GM18508 (cell line): ENCODE measurements around the gene FXR2.
"Not testable (repeated sequence)": the region's sequence is repeated elsewhere in the genome, so short reads cannot be mapped to it uniquely, and the experiment has no call there.

Source experiments
- ATAC-seq: cut with Tn5 transposase; IDR thresholded peaks from one replicate; pipeline ENCODE4 v1.9.1; 2021; ENCODE audit warnings: moderate number of reproducible peaks; ENCODE audit not compliant: insufficient read depth, unreplicated experiment

Gene FXR2

DNA sequence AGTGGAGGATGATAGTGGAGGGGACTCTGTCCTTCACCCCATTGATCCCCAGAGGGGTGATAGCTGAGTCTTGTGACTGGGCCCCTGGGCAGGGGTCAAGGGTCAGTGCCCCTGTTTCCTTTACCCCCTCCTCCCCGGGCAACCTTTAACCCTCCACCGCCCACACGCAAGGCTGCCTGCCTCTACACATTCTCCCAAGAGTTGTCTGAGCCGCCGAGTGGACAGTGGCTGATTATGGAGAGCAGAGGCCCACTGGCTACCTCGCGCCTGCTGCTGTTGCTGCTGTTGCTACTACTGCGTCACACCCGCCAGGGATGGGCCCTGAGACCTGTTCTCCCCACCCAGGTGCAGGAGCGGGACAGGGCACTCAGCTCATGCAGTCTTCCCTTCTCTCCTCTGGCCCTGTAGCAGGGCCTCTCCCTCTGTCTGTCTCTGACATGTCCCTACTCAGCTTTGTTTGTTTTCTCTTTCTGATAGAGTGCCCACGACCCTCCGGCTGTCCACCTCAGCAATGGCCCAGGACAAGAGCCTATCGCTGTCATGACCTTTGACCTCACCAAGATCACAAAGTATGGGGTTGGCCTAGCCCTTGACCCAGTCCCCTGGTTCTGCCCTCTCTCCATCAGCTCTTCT, 15.4 kb upstream of the FXR2 start, which contains the start of gene SHBG:
SHBG (plus strand) TSS at position 197 of the 633 bp plus-strand sequence; CDS start at position 235, 38 bp downstream.
- no peak for ATAC-seq

DNA sequence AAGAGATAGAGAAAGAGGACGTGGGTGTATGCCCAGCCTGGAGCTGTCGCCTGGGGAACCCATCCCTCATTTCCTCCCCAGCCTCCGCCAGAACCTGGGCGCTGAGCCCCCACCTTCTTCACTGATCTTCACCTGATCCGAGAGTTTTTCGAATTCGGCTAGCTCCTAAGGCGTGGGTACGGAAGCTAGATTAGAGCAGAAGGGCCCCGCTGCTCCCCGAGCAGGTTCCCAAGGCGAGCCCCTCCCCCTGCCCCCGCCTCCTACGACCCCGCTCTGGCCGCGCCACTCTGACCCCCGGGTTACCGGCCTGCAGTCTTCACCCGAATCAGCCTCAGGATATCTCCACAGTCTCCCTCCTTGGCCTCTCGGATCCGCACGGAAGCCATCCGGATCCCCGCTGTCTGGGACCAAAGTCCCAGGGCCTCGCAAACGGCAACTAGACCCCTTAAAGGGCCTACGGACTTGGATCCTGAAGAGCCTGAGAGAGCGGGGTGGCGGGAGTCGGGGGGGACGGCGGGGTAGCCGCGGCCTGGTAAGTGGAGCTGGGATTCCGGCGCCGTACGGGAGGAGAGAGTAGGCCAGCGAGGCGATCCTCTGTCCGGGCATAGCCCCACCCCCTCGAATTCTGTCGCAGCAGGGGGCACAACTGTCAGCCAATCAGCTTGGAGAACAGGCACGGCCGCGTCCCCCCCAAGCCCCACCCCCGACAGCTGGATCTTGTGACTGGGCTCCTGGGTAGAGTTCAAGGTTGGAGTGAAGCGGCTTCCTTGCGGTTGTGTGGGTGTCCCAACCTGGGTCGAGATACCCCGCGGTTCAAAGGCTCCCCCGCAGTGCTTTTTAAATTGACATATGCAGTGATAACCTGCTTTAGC, 12.8 kb upstream of the FXR2 start, which contains the start of gene SAT2:
SAT2 (minus strand) TSS at position 572 of the 872 bp plus-strand sequence; CDS start at position 386, 186 bp downstream.
- ATAC-seq: no peak

DNA sequence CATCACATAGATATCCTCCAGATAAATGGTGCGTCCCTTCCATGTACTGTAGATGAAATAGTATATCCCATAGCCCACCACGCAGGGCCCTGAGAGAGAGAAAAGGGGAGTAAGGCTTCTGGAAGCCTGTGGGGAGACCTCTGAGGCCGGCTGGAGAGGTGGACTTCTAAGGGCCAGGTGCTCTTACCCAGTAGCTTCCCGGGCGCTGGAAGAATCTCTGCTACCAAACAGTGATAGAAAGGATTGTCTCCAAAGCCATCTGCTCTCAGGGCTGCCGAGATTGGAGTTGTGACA, 12.2 kb upstream of the FXR2 start:
- ATAC-seq: no peak

DNA sequence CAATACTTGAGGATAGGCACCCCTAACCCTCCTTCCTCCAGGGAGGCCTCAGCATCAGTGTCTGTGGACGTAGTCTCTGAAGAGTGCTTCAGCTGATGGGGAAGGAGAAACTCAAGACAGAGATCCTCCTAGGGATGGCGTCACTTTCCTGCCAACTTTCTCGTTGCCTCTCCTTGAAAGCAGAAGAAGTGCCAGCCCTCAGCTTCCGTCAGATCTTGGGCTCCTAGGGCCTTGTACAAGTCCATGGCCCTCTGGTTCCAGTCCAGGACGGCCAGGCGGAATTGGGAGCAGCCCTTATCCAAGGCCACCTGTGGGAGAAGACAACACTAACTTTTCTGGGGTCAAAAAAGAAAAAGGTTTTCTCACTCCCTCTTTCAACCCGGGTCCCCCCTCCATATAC, 11.6 kb upstream of the FXR2 start:
- no peak for ATAC-seq

DNA sequence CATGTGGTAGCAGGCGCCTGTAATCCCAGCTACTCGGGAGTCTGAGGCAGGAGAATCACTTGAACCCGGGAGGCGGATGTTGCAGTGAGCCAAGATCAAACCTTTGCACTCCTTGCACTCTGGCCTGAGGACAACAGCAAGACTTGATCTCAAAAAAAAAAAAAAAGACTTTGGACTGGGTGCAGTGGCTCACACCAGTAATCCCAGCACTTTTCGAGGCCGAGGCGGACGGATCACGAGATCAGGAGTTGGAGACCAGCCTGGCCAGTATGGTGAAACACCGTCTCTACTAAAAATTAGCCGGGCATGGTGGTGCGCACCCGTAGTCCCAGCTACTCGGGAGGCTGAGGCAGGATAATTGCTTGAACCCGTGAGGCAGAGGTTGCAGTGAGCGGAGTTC, 11.1 kb upstream of the FXR2 start:
- not testable (repeated sequence) for ATAC-seq

DNA sequence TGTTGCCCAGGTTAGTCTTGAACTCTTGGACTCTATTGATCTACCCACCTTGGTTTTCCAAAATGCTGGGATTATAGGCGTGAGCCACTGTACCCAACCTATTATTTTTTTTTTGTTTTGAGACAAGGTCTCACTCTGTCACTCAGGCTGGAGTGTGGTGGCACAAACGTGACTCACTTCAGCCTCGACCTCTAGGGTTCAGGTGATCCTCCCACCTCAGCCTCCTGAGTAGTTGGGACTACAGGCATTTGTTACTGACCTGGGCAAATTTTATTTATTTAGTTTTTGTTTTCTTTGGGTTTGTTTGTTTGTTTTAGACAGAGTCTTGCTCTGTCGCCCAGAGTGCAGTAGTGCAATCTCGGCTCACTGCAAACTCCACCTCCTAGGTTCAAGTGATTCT, 9.0 kb upstream of the FXR2 start:
- no peak for ATAC-seq

DNA sequence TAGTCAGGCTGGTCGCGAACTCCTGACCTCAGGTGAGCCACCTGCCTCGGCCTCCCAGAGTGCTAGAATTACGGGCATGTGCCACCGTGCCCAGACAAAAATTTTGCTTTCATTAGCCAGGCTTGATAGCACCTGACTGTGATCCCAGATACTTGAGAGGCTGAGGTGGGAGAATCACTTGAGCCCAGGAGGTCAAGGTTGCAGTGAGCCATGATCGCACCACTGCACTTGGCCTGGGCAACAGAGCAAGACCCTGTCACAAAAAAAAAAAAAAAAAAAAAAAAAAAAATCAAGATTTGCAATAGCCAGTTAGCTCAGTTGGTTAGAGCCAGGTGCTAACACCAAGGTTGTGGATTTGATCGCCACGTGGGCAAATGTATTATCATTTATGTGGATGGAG, 6.1 kb upstream of the FXR2 start:
- no peak for ATAC-seq

DNA sequence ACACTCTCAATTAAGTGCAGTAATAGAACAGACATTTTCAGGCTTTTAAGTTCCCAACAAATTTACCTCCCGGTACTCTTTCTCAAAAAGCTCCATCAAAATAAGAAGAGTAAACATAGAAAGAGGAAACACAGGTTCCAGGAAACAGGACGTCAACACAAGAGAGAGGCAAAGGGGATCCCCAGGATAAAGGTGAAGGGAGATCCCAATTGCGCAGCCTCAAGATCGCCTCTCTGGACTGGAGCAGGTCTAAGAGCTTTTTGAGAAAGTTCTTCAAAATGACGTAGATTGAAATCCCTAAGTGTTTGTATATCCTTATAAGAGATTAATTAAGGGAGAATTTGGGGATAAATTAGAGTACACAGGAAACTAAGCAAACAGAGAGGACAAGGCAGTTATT, 3.9 kb upstream of the FXR2 start:
- ATAC-seq: no peak

DNA sequence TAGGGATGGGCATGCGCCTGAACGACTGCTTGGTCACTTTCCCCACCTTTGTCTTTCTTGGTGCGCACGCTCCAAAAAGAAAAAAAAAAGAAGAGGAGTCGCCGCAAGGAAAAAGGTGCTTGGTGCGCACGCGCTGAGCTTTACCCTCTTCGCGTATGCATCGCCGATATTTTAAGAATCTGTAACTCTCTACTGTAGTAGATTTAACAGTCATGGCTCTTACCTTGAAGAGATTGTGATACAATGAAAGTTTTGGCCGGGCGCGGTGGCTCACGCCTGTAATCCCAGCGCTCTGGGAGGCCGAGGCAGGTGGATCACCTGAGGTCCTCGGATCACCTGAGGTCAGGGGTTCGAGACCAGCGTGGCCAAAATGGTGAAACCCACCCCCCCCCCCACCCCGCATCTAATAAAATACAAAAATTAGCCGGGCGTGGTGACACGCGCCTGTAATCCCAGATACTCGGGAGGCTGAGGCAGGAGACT, 609 bp upstream of the FXR2 start:
- no peak for ATAC-seq

DNA sequence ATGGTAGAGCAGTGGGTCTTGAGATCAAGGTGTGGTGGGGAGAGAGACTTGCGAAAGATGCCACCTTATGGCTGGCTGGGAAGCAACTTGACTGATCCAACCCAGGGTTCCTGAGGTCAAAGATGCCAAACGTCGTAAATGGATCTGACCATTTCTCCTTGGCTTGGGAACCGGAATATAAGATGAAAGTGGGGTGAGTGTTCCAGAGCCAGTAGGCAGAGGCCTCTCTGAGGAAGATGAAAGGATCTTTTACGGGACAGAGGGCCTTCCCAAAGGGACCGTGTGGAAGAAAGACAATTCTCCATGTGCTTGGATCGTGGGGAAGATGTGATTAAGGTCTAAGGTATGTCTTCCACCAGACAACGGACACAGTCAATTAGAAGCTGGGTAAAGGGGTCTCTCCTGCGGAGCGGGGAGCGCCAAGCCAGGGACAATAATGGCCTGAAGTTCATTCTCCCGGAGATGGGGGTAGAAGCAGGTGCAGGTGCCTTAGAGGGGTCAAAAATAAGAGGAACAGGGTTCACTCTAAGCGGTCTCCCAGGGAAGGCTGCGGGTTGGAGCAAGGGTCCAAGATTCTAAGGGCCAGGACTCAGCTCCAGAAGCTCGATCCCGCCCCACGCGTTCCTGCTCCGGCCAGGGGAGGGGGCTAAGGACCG, 800 bp downstream of the FXR2 start:
- ATAC-seq: no peak

DNA sequence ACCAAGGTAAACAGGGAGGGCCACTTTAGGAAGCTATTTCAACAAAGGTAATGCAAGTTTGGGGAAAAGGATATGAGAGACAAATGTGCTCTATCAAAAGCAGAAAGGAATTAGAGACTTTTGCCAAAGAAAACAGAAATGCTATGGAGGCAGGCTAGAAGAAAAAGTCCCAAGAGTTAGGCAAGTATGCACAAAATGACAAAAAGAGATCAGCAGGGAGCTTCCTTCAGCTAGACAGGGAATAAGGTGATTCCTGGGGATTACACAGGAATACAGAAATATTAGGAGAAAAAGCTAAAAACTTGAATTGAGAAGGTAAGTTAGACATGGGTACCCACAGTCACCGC, 2.4 kb downstream of the FXR2 start:
- ATAC-seq: no peak

DNA sequence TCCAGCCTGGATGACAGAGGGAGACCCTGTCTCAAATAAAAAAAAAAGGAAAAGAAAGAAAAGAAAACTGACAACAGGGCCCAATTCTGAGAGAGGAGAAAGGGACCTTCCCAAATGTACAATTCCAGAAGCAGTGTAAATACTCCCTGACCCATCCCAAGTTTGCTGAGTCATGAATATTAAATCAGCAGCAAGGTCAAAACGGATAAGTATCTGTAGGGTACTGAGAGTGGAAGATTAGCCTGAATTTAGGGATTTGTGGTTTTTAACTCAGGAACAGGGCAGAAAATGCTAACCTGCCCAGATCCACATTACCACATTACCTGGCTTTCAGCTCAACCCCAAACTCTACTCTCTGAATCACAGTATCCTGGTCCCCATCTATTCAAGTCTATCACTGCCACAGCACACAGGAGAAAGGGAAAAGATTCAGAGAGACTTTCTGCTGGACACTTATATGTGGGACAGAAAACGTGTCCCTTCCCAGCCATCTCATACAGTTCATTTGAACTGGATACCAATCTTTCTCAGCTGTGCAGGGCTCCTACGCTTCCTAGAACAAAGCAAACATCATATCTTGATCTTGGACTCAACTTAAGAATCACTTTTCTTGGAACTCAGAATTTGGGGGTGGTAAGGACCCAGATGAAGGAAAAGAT, 2.9 kb downstream of the FXR2 start:
- no peak for ATAC-seq

DNA sequence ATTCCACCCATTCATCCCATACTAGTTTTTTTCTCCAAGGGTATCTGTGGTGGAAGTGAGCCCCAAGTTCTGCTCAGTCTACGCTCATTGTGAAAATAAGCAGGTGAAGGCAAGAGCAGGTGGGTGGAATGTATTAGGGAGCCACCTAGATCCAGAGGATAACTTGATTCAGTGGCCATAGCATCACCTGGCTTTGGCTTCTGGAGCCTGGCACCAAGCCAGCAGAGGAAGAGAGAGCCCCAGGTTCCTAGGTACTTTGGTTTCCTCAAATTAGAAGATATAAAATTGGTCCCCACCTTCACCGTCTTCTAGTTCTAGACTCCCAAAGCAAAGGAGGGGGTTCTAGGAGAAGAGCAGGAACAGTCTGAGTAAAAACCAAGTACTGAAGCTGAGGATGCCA, 4.1 kb downstream of the FXR2 start:
- no peak for ATAC-seq

DNA sequence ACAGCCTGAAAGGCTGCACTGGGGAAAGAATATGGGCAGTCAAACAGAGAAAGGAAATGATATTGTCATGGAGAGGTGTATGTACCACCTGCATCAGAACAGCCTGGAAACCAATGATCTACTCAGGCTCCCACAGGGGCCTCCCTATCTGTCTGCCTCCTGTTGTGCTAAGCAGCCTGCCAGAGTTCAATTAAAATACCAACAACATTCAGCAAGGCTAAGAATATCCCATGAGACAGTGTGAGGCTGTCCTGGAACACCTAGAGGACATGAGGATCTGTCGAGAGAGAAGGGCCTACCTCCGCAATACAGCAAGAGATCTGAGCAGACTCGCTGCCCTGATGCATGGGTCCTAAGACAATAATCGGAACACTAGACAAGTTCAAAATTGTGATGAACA, 8.4 kb downstream of the FXR2 start:
- ATAC-seq: no peak

DNA sequence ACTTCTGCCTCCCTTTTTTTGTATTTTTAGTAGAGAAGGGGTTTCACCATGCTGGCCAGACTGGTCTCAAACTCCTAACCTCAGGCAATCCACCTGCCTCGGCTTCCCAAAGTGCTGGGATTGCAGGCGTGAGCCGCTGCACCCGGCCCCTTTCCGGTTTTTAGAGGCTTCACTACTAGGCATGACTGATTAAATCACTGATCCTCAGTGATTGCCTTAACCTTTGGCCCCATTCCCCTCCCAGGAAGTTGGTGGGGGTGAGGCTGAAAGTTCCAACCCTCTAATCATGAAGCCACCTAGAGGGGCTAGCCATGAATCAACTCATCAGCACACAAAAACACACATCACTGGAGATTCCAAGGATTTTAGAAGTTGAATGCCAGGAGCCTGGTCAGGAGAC, 17.1 kb downstream of the FXR2 start:
- not testable (repeated sequence) for ATAC-seq

DNA sequence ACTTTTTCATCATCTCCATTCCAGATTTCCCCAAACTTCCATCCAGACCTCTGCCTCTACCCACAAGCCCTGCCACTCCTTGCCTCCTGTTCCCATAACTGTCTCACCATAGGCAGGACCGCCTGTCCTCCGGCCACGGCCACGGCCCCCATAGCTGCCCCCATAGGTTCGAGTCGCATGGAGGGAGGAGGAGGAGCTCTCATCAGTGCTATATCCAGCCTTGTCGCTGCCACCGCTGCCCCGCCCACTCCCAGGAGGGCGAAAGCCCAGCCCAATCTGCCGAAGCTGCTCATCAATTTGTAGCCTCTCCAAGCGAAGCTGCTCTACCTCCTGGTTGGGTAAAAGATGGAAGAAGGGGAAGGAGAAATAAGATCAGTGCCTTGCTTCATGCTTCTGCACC, 21.4 kb downstream of the FXR2 start:
- ATAC-seq: no peak

DNA sequence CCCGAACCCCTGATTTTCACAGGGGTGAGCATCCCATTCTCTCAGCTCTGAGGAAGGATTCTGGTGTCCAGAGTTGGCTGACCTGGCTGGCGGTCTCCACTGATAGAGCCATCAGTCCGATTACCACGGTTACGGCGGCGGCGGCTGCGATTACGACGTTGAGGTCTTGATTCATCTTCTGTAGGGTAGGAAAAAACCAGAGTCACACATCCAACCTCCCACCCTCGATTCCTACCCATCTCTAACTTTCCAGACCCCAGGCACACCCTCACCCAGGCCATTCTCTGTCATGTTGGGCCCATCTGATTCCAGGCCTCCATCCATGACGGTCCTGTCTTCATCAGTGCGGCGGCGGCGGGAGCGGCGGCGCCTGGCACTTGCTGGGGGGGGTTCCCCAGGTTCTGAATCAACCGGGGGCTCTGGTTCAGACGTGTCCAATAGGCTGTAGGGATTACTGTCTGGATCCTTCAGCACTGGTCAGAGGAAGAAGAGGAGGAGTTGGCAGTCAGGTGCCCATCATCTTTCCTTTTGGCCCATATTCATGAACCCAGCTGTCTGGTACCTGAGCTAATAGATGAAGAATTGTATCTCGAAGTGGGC, 22.2 kb downstream of the FXR2 start:
- ATAC-seq: no peak

DNA sequence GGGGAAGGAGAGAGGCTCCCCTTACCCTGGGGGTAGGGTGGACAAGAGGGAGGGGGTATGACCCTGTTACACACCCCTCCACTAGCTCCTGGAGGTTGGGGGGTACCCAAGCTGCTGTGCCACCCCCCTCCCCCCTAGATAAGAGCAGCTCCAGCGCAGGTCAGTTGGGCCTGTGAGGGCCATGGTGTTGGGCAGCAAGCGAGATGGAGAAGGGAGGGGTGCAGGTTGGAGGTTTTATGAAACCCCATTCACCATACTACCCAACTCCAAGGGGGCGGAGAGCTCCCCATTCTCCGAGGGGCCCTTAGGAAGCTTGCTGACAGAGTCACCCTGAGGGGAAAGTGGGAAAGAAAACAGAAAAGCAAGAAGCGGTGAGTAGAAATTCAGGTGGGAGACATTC, 23.1 kb downstream of the FXR2 start:
- no peak for ATAC-seq

DNA sequence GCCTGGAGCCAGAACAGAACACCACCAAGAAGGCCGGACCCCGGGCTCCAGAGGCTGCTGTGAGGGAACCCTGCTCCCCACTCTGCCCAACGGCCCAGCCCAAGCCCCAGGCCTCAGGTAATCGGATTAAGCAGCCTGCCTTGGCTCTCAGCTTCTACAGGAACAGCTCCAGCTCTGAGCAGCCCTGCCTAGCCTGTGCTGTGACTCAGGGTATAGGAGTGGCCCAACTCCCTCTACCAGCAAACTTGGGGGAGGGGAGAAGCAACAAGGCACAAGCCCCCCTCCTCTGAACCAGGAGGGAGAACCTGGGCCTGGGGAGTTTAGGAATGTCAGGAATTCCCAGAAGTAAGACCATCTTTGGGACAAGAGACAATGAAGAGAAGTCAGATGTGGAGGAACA, 24.0 kb downstream of the FXR2 start:
- no peak for ATAC-seq

DNA sequence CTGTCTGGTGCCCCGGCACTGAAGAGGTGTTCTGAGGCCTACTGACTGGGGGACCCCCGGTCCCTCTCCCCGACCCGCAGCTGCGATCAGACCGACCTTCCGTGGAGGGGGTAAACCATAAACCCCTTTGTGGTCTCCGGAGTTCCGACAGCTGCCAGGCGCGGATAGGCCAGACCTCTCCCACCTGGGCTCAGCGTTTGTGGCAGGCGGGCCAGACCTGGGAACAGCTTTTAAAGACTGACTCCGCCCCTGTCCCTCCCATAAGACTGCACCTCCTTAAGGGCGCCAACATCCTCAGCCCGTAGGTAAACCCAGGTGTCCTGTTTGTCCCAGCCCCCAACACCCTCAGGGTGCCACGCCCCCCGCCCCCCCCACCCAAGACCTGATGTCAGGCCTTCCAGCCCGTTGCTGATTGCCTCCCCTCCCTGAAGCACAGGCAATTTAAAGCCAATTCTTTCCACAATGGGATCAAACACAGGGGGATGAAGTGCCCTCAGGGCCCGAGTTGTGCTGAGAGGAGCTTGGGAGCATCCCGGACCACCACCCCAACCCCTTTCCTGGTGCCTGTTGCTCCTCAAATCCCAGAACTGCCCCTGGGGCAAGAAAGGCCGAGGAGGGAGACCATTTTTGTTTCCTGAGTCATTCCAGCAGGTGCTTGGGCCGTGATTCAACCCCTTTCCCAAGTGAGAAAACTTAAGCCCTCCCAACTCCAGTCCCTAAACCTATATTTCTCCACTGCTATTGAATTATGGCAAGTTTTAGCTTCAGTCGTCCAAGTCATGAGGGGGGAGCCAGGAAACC, 24.6 kb downstream of the FXR2 start, which contains the start of gene SOX15:
SOX15 (minus strand) TSS at position 204 of the 801 bp plus-strand sequence. CDS start 418 bp downstream, outside the sequence.
- ATAC-seq: no peak
